B cell (primary cell): Measurements from ENCODE around the gene RREB1. TPM values are rescaled to one million over a fixed set of nuclear protein-coding genes. Genes with fewer than 3 reads are reported as not detected.

Source experiments
- ATAC-seq: fragments of 200-7000 bp; cut with Tn5 transposase; one replicate; pipeline ENCODE4 v1.10.0; 2021; ENCODE audit warnings: low read depth, mild to moderate bottlenecking, moderate number of reproducible peaks, moderate library complexity
- CTCF ChIA-PET: fragments of 350-600 bp; sonication (Branson Sonifier 250); formaldehyde crosslinking; loops from one replicate; lab custom pipeline; 2021; ENCODE audit warnings: antibody characterized with exemption, inconsistent platforms; lab: Charles Lee
- POLR2A ChIA-PET: fragments of 350-600 bp; sonication (Branson Sonifier 250); formaldehyde crosslinking; loops from one replicate; lab custom pipeline; 2021; ENCODE audit warnings: antibody characterized with exemption; lab: Charles Lee
- DNase-seq: peaks from one replicate; pipeline ENCODE4 v3.0.0; 2013
- H2AFZ ChIP-seq: 2 replicates; pipeline ENCODE4 v1.6.1; 2012; ENCODE audit warnings: mild to moderate bottlenecking, low read depth, low read length; ENCODE audit not compliant: insufficient read depth, poor library complexity, severe bottlenecking
- H3K27ac ChIP-seq, 2 donors: 1 replicate in 1 of 2; 2 replicates in 1 of 2; pipeline ENCODE4 v1.5.1; 2012 to 2013; ENCODE audit warnings: low read length in 2 of 2, mild to moderate bottlenecking in 2 of 2, moderate library complexity in 1 of 2
- H3K27me3 ChIP-seq, 4 experiments: fragments of 200-600 bp in 1 of 4; sonication (generic) in 1 of 4; replicated peaks in 1 of 4; 1 replicate in 2 of 4; 2 replicates in 2 of 4; pipeline versions ENCODE4 v1.6.1 to v1.7.0; 2013 to 2016; ENCODE audit warnings: low read length in 3 of 4, mild to moderate bottlenecking in 2 of 4, mixed read lengths in 1 of 4, moderate library complexity in 1 of 4; ENCODE audit not compliant: insufficient read depth in 4 of 4, control insufficient read depth in 3 of 4; ENCODE audit errors: control extremely low read depth in 1 of 4
- H3K36me3 ChIP-seq, 2 experiments: replicated peaks in 1 of 2; 1 replicate in 1 of 2; 2 replicates in 1 of 2; pipeline versions ENCODE4 v1.6.1 to v1.7.1; 2013; ENCODE audit warnings: low read length in 1 of 2; ENCODE audit not compliant: insufficient read depth in 2 of 2, control insufficient read depth in 1 of 2; ENCODE audit errors: control extremely low read depth in 1 of 2, extremely low read depth in 1 of 2
- H3K4me1 ChIP-seq, 2 donors: fragments of 200-600 bp in 1 of 2; sonication (generic) in 1 of 2; 1 replicate in 1 of 2; 2 replicates in 1 of 2; pipeline versions ENCODE4 v1.5.1 to v1.6.1; 2013 to 2017; ENCODE audit warnings: low read length in 2 of 2; ENCODE audit not compliant: control insufficient read depth in 2 of 2, insufficient read depth in 2 of 2
- H3K4me2 ChIP-seq: replicated peaks from 2 replicates; pipeline ENCODE3; 2012; ENCODE audit warnings: mild to moderate bottlenecking, low read depth, low read length; ENCODE audit not compliant: poor library complexity, severe bottlenecking
- H3K4me3 ChIP-seq, 5 experiments: fragments of 200-600 bp in 1 of 5; sonication (generic) in 1 of 5; 1 replicate in 3 of 5; 2 replicates in 2 of 5; pipeline versions ENCODE4 v1.5.1 to v1.7.0; 2011 to 2016; ENCODE audit warnings: low read length in 4 of 5, mild to moderate bottlenecking in 4 of 5, low read depth in 2 of 5, control low read depth in 1 of 5, moderate library complexity in 1 of 5; ENCODE audit not compliant: insufficient read depth in 1 of 5; ENCODE audit errors: control extremely low read depth in 1 of 5, extremely low read depth in 1 of 5
- H3K79me2 ChIP-seq: fragments of 200-600 bp; sonication (generic); one replicate; pipeline ENCODE4 v1.6.0; 2016; ENCODE audit warnings: low read length; ENCODE audit not compliant: control insufficient read depth, insufficient read depth
- H3K9ac ChIP-seq: fragments of 200-600 bp; sonication (generic); 2 replicates; pipeline ENCODE4 v1.6.1; 2017; ENCODE audit warnings: mild to moderate bottlenecking, low read length, moderate library complexity
- H3K9me3 ChIP-seq, 3 donors: one replicate each; pipeline versions ENCODE4 v1.6.1 to v1.7.1; 2013; ENCODE audit warnings: low read length in 2 of 3; ENCODE audit not compliant: control insufficient read depth in 2 of 3, insufficient read depth in 1 of 3; ENCODE audit errors: control extremely low read depth in 1 of 3
- H4K20me1 ChIP-seq: 2 replicates; pipeline ENCODE4 v1.6.0; 2012; ENCODE audit warnings: mild to moderate bottlenecking, low read length; ENCODE audit not compliant: insufficient read depth, control insufficient read depth, poor library complexity, severe bottlenecking
- H3K27ac Mint-ChIP-seq: one replicate; pipeline ENCODE4 v1.8.0; 2021; ENCODE audit warnings: mixed read lengths
- H3K27me3 Mint-ChIP-seq: one replicate; pipeline ENCODE4 v1.8.0; 2021; ENCODE audit warnings: mixed read lengths
- H3K4me1 Mint-ChIP-seq: one replicate; pipeline ENCODE4 v1.8.0; 2021; ENCODE audit warnings: mixed read lengths
- H3K4me3 Mint-ChIP-seq: one replicate; pipeline ENCODE4 v1.8.0; 2021; ENCODE audit warnings: mixed read lengths
- H3K9me3 Mint-ChIP-seq: one replicate; pipeline ENCODE4 v1.8.0; 2022; ENCODE audit warnings: mixed read lengths; ENCODE audit not compliant: insufficient read depth
- EZH2 ChIP-seq: IDR thresholded peaks from 2 replicates; pipeline ENCODE4 v1.6.1; 2012; ENCODE audit warnings: borderline replicate concordance, low read depth, mild to moderate bottlenecking, moderate library complexity, low read length; ENCODE audit not compliant: insufficient read depth, poor library complexity, severe bottlenecking
- WGBS: methylation state at CpG from one replicate; pipeline ENCODE4 v1.1.5; 2013; ENCODE audit warnings: missing lambda C conversion rate; ENCODE audit not compliant: insufficient coverage; 5-methylcytosine and 5-hydroxymethylcytosine counted together
- intact Hi-C: fragments of 100-400 bp; cut with micrococcal nuclease; formaldehyde crosslinking; loops from one replicate; pipeline ENCODE4 v1.10.0; 2022
- polyA plus RNA-seq: library from polyadenylated mRNA; depleted of rRNA; stranded (reverse); fragments of >200 nt; gene quantifications from 2 replicates; pipeline ENCODE4 v1.2.3, GENCODE V29; 2012
- total RNA-seq, 2 donors: library from RNA; stranded (reverse); fragments of 120-200 nt in 1 of 2; gene quantifications; 1 replicate in 1 of 2; 2 replicates in 1 of 2; pipeline versions ENCODE4 v1.2.3 to v1.2.4, GENCODE V29; 2013 to 2022
- TF ChIP-seq, protein P1 (sequence below): fragments of 200-600 bp; IDR thresholded peaks from one replicate; pipeline ENCODE4 v1.8.0; 2022; ENCODE audit warnings: antibody characterized with exemption, mild to moderate bottlenecking

RREB1 gene
- total and polyA plus RNA-seq, 2 donors (not counting 1 experiment from before 2014, with no cell fraction given), result 10.4 to 58.6 TPM

DNA sequence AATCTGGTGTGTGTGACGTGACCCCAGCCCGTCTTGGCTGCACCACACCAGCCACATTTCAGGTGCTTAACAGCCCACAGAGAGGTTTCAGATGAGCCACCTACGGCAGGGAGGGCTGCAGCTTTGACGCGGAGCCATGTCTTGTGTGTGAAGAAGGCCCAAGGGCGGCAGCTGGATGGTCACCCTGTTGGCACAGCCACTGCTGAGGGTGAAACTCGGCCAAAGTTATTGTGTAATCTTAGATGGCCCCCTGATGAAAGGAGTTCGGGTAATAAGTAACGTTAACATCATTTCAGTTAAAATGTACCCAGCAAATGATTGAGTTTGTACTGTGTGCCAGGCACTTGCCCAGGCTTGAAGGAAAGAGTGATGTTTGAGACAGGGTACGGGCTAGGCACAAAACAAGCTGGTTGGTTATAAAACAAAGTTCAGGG is 108.1 kb downstream of the RREB1 start:
- Histone ChIP-seq H3K4me3 (no peak overlapping the region), H3K4me1 (no peaks in the 10 kb centered on the region), H3K36me3 (peaks cover 0 to 87% of the 10 kb centered on the region in 2 experiments), H4K20me1 (peaks cover 10% of the 10 kb centered on the region), H3K9ac (no peak overlapping the region), H3K9me3 (no peaks in the 10 kb centered on the region), H3K4me2 (no peak overlapping the region), H2AFZ (no peak overlapping the region), H3K79me2 (peaks cover 45% of the 10 kb centered on the region), H3K27me3 (no peaks in the 10 kb centered on the region), H3K27ac (no peak overlapping the region)
- POLR2A ChIA-PET, result interaction anchor here (0.6 kb wide), 1 partner anchor 102 kb away, joined by 5 read pairs; no protein-coding TSS in a partner anchor
- TF ChIP-seq, protein P1, sequence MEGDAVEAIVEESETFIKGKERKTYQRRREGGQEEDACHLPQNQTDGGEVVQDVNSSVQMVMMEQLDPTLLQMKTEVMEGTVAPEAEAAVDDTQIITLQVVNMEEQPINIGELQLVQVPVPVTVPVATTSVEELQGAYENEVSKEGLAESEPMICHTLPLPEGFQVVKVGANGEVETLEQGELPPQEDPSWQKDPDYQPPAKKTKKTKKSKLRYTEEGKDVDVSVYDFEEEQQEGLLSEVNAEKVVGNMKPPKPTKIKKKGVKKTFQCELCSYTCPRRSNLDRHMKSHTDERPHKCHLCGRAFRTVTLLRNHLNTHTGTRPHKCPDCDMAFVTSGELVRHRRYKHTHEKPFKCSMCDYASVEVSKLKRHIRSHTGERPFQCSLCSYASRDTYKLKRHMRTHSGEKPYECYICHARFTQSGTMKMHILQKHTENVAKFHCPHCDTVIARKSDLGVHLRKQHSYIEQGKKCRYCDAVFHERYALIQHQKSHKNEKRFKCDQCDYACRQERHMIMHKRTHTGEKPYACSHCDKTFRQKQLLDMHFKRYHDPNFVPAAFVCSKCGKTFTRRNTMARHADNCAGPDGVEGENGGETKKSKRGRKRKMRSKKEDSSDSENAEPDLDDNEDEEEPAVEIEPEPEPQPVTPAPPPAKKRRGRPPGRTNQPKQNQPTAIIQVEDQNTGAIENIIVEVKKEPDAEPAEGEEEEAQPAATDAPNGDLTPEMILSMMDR, result no peak
- TF ChIP-seq EZH2, result no peak
- H3K4me1 Mint-ChIP-seq, result no peaks in the 10 kb centered on the region
- CTCF ChIA-PET, result interaction anchor here (0.6 kb wide), 1 partner anchor 46 kb away, joined by 3 read pairs; no protein-coding TSS in a partner anchor
- intact Hi-C loops, result no loop called here
- ATAC-seq (no peak), DNase-seq (no peak)
- no peak overlapping the region for H3K4me3 Mint-ChIP-seq
- no peaks in the 10 kb centered on the region for H3K27me3 Mint-ChIP-seq
- 89% methylated on average over 9 of the region's 10 CpGs for WGBS
- no peak overlapping the region for H3K27ac Mint-ChIP-seq
- no peaks in the 10 kb centered on the region for H3K9me3 Mint-ChIP-seq

- no peak for TF ChIP-seq EZH2
- TF ChIP-seq, protein P1, result no peak
- Histone ChIP-seq H3K9ac (no peak overlapping the region), H3K4me3 (no peak overlapping the region), H3K4me2 (no peak overlapping the region), H3K27ac (no peak overlapping the region), H4K20me1 (peaks cover 10% of the 10 kb centered on the region), H3K27me3 (no peaks in the 10 kb centered on the region), H3K4me1 (no peaks in the 10 kb centered on the region), H2AFZ (no peak overlapping the region), H3K36me3 (peaks cover 0 to 82% of the 10 kb centered on the region in 2 experiments), H3K9me3 (no peaks in the 10 kb centered on the region), H3K79me2 (peaks cover 39% of the 10 kb centered on the region)
- intact Hi-C loops, result no loop called here
- Mint-ChIP-seq H3K9me3 (no peaks in the 10 kb centered on the region), H3K4me3 (no peak overlapping the region), H3K27ac (no peak overlapping the region), H3K27me3 (no peaks in the 10 kb centered on the region), H3K4me1 (no peaks in the 10 kb centered on the region)
- ATAC-seq (no peak), DNase-seq (no peak)
- over 99% methylated on average over 11 of the region's 17 CpGs for WGBS
- ChIA-PET POLR2A (no interaction called here), CTCF (interaction anchor here (1.8 kb wide), 1 partner anchor 20 kb away, joined by 4 read pairs; no protein-coding TSS in a partner anchor)
These were observed 109.3 kb downstream of the RREB1 start for GRCh38 chr6:7216941-7217621.
